ENCODE results near the gene MSL2. TPM values are rescaled to one million over a fixed set of nuclear protein-coding genes. Genes with fewer than 3 reads are reported as not detected.
"Not testable (repeated sequence)": the region's sequence is repeated elsewhere in the genome, so short reads cannot be mapped to it uniquely, and the experiment has no call there.

Gene MSL2
- total RNA-seq, 1 donor from 2014 or later: 44.7 TPM

DNA sequence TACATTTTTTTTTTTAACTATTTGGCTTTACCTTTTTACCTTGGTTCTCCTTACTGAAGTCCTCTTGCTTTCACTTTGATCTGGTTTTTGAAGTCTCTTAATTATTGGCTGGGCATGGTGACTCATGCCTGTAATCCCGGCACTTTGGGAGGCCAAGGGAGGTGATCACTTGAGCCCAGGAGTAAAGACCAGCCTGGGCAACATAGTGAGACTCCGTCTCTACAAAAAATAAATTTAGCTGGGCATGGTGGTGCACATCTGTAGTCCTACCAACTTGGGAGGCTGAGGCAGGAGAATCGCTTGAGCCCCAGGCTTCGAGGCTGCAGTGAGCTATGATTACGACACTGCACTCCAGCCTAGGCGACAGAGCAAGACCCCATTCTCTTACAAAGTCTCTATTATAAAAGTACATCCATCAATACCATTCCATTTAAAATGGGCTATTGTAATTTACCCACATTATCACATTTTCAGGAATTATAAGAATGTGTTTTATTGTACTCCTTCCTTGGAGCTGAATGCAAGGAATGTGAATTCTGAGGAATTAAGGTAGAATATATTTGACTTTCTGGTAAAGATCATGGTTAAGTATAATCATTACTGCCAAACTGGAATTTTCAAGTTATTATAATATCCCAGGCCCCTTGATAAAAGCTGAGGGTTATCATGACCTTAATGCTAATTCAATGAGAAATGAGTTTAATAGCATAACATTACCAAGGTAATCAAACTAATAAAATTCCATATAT, 49.0 kb downstream of the MSL2 start:
- peaks cover 7% of the 10 kb centered on the region for H3K4me1 Mint-ChIP-seq (ENCODE audit: unreplicated experiment)
- H3K9me3 Mint-ChIP-seq (ENCODE audit: unreplicated experiment): no peaks in the 10 kb centered on the region
- H3K27me3 Mint-ChIP-seq (ENCODE audit: unreplicated experiment): no peaks in the 10 kb centered on the region
- TF ChIP-seq, protein P1, sequence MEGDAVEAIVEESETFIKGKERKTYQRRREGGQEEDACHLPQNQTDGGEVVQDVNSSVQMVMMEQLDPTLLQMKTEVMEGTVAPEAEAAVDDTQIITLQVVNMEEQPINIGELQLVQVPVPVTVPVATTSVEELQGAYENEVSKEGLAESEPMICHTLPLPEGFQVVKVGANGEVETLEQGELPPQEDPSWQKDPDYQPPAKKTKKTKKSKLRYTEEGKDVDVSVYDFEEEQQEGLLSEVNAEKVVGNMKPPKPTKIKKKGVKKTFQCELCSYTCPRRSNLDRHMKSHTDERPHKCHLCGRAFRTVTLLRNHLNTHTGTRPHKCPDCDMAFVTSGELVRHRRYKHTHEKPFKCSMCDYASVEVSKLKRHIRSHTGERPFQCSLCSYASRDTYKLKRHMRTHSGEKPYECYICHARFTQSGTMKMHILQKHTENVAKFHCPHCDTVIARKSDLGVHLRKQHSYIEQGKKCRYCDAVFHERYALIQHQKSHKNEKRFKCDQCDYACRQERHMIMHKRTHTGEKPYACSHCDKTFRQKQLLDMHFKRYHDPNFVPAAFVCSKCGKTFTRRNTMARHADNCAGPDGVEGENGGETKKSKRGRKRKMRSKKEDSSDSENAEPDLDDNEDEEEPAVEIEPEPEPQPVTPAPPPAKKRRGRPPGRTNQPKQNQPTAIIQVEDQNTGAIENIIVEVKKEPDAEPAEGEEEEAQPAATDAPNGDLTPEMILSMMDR (IDR thresholded peaks at IDR 0.05; ENCODE audit: unreplicated experiment): no peak
- H3K27ac Mint-ChIP-seq (ENCODE audit: unreplicated experiment): no peak overlapping the region
- no peak overlapping the region for H3K4me3 Mint-ChIP-seq (ENCODE audit: unreplicated experiment)
- DNase-seq (ENCODE audit: low spot score): no peak
- peaks cover 16% of the 10 kb centered on the region for H3K36me3 Mint-ChIP-seq (ENCODE audit: low read depth, unreplicated experiment)

GRCh38 chr3:136144397-136144796, 51.7 kb downstream of the MSL2 start:
- H3K9me3 Mint-ChIP-seq (ENCODE audit: unreplicated experiment); DNase-seq (ENCODE audit: low spot score); H3K27ac Mint-ChIP-seq (ENCODE audit: unreplicated experiment); H3K27me3 Mint-ChIP-seq (ENCODE audit: unreplicated experiment); H3K4me1 Mint-ChIP-seq (ENCODE audit: unreplicated experiment); H3K4me3 Mint-ChIP-seq (ENCODE audit: unreplicated experiment); H3K36me3 Mint-ChIP-seq (ENCODE audit: low read depth, unreplicated experiment): not testable (repeated sequence)

DNA sequence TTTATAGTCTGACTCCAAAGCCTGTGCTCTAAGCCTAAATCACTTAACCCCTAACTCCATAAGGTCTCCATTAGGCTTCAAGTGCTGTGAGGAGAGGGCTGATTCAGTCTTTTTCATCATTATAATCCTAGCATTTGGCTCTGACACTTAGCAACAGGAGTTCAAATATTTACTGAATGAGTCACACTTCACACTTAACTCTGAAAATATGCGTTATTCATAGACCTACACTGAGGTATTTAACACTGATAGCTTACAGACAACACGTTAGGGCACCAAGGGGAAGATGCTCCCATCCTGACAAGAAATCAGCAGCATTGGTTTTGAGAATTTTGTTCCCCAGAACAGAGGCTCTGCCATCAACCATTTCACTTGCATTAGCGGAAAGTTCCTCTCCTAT, 53.5 kb downstream of the MSL2 start:
- H3K4me3 Mint-ChIP-seq (ENCODE audit: unreplicated experiment): no peak overlapping the region
- H3K36me3 Mint-ChIP-seq (ENCODE audit: low read depth, unreplicated experiment): peaks cover 5% of the 10 kb centered on the region
- peaks cover 2% of the 10 kb centered on the region for H3K4me1 Mint-ChIP-seq (ENCODE audit: unreplicated experiment)
- TF ChIP-seq, protein P1 (IDR thresholded peaks at IDR 0.05; ENCODE audit: unreplicated experiment): no peak
- no peak for DNase-seq (ENCODE audit: low spot score)
- H3K27me3 Mint-ChIP-seq (ENCODE audit: unreplicated experiment): no peaks in the 10 kb centered on the region
- H3K9me3 Mint-ChIP-seq (ENCODE audit: unreplicated experiment): no peaks in the 10 kb centered on the region
- peak overlapping the region; percentile 75 for H3K27ac Mint-ChIP-seq (ENCODE audit: unreplicated experiment)

DNA sequence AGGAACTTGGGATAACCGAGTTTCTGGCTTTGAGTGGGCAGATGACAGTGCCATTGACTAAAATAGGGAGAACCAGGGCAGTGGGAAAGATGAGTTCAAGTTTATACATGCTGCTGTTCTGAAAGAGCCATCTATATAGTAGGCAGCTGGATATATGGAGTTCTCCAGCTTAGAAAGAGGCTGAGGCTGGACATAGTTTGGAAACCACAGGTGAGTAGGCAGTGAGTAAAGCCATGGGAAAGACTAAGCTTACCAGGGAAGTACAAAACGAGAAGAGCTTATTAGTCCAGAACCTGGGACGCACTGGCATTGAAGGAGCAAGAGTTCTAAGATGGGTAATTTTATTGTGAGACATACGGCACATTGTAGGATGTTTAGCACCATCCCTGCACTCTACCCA, 54.2 kb downstream of the MSL2 start:
- no peaks in the 10 kb centered on the region for H3K27me3 Mint-ChIP-seq (ENCODE audit: unreplicated experiment)
- H3K36me3 Mint-ChIP-seq (ENCODE audit: low read depth, unreplicated experiment): peaks cover 5% of the 10 kb centered on the region
- no peaks in the 10 kb centered on the region for H3K9me3 Mint-ChIP-seq (ENCODE audit: unreplicated experiment)
- H3K27ac Mint-ChIP-seq (ENCODE audit: unreplicated experiment): no peak overlapping the region
- no peak overlapping the region for H3K4me3 Mint-ChIP-seq (ENCODE audit: unreplicated experiment)
- TF ChIP-seq, protein P1 (IDR thresholded peaks at IDR 0.05; ENCODE audit: unreplicated experiment): no peak
- no peak for DNase-seq (ENCODE audit: low spot score)
- peaks cover 2% of the 10 kb centered on the region for H3K4me1 Mint-ChIP-seq (ENCODE audit: unreplicated experiment)

DNA sequence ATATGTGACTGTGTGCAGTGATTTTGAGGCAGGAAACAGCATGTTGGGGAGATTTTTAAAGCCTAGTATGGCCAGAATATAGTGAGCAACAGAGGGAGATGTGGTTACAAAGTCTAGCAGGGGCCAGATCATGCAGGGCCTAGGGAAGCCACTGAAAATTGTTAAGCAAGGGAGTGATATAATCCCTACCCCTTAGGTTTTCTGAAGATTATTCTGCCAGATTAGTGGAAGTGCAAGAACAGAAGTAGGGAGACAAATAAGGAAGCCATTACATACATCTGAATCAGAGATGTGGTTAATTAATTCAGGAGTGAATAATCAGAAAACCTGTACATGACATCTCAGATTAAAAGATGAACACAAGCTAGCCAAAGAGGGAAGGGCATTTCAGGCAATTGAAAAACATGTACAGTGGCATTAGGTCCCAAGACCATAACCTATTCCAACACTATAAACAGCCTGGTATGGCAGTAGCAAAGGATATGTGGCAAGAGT, 54.8 kb downstream of the MSL2 start:
- peaks cover 5% of the 10 kb centered on the region for H3K36me3 Mint-ChIP-seq (ENCODE audit: low read depth, unreplicated experiment)
- H3K9me3 Mint-ChIP-seq (ENCODE audit: unreplicated experiment): no peaks in the 10 kb centered on the region
- H3K4me1 Mint-ChIP-seq (ENCODE audit: unreplicated experiment): peaks cover 2% of the 10 kb centered on the region
- DNase-seq (ENCODE audit: low spot score): no peak
- peak overlapping the region; percentile 5 for H3K27ac Mint-ChIP-seq (ENCODE audit: unreplicated experiment)
- H3K4me3 Mint-ChIP-seq (ENCODE audit: unreplicated experiment): no peak overlapping the region
- no peaks in the 10 kb centered on the region for H3K27me3 Mint-ChIP-seq (ENCODE audit: unreplicated experiment)
- TF ChIP-seq, protein P1 (IDR thresholded peaks at IDR 0.05; ENCODE audit: unreplicated experiment): no peak
